ENCODE measurements around the gene GPSM1. TPM values are rescaled to one million over a fixed set of nuclear protein-coding genes. Genes with fewer than 3 reads are reported as not detected.

The GPSM1 gene
- total RNA-seq, 1 donor from 2014 or later, result 19.2 TPM

DNA sequence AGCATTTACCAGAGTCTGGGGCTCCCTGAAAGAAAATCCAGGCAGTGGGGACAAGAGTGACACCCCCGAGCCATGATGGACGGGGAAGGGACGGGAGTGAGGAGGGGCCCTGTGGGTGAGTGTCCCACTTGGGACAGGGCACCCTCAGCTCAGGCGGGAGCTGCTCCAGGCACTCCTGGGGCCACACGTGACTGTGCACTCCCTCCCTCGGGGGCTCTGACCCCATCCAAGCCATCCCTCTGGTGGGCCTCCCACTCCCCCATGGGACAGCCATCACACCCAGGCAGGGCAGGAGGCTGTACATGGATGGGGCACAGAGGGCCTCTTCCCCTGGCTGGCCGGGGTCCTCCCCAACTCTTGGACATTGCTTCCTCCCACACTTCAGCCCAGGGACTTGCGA lies 49.1 kb downstream of the GPSM1 start:
- Histone ChIP-seq H3K4me1 (peaks cover 15% of the 10 kb centered on the region), H3K9me3 (no peaks in the 10 kb centered on the region), H3K36me3 (peaks cover 31% of the 10 kb centered on the region), H3K4me3 (no peak overlapping the region), H3K27me3 (ENCODE audit: low read depth) (no peaks in the 10 kb centered on the region), H3K27ac (no peak overlapping the region)
- TF ChIP-seq, protein P1, sequence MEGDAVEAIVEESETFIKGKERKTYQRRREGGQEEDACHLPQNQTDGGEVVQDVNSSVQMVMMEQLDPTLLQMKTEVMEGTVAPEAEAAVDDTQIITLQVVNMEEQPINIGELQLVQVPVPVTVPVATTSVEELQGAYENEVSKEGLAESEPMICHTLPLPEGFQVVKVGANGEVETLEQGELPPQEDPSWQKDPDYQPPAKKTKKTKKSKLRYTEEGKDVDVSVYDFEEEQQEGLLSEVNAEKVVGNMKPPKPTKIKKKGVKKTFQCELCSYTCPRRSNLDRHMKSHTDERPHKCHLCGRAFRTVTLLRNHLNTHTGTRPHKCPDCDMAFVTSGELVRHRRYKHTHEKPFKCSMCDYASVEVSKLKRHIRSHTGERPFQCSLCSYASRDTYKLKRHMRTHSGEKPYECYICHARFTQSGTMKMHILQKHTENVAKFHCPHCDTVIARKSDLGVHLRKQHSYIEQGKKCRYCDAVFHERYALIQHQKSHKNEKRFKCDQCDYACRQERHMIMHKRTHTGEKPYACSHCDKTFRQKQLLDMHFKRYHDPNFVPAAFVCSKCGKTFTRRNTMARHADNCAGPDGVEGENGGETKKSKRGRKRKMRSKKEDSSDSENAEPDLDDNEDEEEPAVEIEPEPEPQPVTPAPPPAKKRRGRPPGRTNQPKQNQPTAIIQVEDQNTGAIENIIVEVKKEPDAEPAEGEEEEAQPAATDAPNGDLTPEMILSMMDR (IDR thresholded peaks at IDR 0.05), result no peak
- ATAC-seq (no peak), DNase-seq (no peak)
- intact Hi-C loops (cut with DNase I), result no loop called here

- no peak overlapping the region for H3K4me3 ChIP-seq
- TF ChIP-seq, protein P1 (IDR thresholded peaks at IDR 0.05), result no peak
- peaks cover 5% of the 10 kb centered on the region for H3K4me1 ChIP-seq
- H3K27me3 ChIP-seq (ENCODE audit: low read depth), result no peaks in the 10 kb centered on the region
- H3K9me3 ChIP-seq, result no peaks in the 10 kb centered on the region
- no peak for DNase-seq
- H3K36me3 ChIP-seq, result peaks cover 42% of the 10 kb centered on the region
- intact Hi-C loops (cut with DNase I), result no loop called here
- H3K27ac ChIP-seq, result no peak overlapping the region
- no peak for ATAC-seq
Observed at GRCh38 chr9:136377341-136378169, 50.2 kb downstream of the GPSM1 start.

GRCh38 chr9:136378170-136379002 lies 51.0 kb downstream of the GPSM1 start:
- Histone ChIP-seq H3K4me1 (no peaks in the 10 kb centered on the region), H3K9me3 (no peaks in the 10 kb centered on the region), H3K4me3 (no peak overlapping the region), H3K27ac (no peak overlapping the region), H3K36me3 (peaks cover 51% of the 10 kb centered on the region), H3K27me3 (ENCODE audit: low read depth) (no peaks in the 10 kb centered on the region)
- ATAC-seq (no peak), DNase-seq (no peak)
- TF ChIP-seq, protein P1 (IDR thresholded peaks at IDR 0.05), result no peak
- intact Hi-C loops (cut with DNase I), result no loop called here

DNA sequence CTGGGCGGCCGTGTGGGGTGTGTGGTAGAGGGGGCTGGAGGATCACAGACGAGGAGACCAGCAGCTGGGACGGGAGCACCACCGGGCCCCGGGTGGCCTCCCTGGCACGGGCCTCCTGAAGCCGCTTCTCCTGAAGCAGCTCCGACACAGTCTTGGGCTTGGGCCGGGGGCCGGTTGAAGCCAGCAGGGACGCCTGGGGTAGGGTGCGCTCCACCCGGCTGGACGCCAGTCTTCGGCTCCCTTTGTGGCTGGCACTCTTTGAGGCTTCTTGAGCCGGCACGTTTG lies 51.6 kb downstream of the GPSM1 start:
- TF ChIP-seq, protein P1 (IDR thresholded peaks at IDR 0.05), result no peak
- intact Hi-C loops (cut with DNase I), result no loop called here

DNA sequence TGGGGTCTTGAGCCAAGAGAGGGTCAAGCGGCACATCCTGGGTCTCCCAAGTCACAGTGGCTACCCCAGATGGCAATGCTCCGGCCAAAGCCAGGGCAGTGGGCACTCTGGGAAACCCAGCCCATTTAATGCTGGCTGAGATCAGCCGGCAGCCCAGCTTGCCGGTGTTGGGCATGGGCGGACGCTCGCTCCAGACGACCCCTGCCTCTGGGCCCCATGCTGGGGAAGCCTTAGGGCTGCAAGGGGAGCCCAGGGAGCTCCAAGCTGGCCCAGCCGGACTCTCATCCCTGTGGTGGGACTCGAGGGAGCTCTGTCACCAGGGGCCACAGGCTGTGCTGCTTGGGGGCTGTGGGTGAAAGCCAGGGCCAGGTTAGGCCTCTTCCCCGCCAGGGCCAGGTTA lies 52.1 kb downstream of the GPSM1 start:
- TF ChIP-seq, protein P1 (IDR thresholded peaks at IDR 0.05), result no peak
- Histone ChIP-seq H3K27me3 (ENCODE audit: low read depth) (no peaks in the 10 kb centered on the region), H3K36me3 (peaks cover 59% of the 10 kb centered on the region), H3K4me3 (no peak overlapping the region), H3K4me1 (no peaks in the 10 kb centered on the region), H3K27ac (no peak overlapping the region), H3K9me3 (no peaks in the 10 kb centered on the region)
- ATAC-seq (no peak), DNase-seq (no peak)
- intact Hi-C loops (cut with DNase I), result no loop called here

More for the DNA sequence above, 51.6 kb downstream of the GPSM1 start:
- no peak for DNase-seq
- H3K27me3 ChIP-seq (ENCODE audit: low read depth), result no peaks in the 10 kb centered on the region
- peaks cover 54% of the 10 kb centered on the region for H3K36me3 ChIP-seq
- ATAC-seq, result no peak
- H3K4me3 ChIP-seq, result no peak overlapping the region
- no peaks in the 10 kb centered on the region for H3K9me3 ChIP-seq
- H3K27ac ChIP-seq, result no peak overlapping the region
- H3K4me1 ChIP-seq, result no peaks in the 10 kb centered on the region

Measured in lower lobe of right lung (tissue), 2 donors.